GM23338 (cell line): ENCODE results near the gene SLC9A3.

Experiments used
- TF ChIP-seq, protein P1 (sequence below), 2 experiments: fragments of 200-600 bp in 1 of 2; sonication (generic) in 1 of 2; conservative IDR thresholded peaks; 2 replicates each; pipeline versions ENCODE4 v1.5.1 to v1.6.1; 2016 to 2017; ENCODE audit warnings: antibody characterized with exemption in 2 of 2, low read depth in 2 of 2, mild to moderate bottlenecking in 2 of 2, moderate library complexity in 1 of 2
- TF ChIP-seq, protein P2 (sequence below): IDR thresholded peaks from one replicate; pipeline ENCODE4 v1.6.1; 2018; ENCODE audit warnings: antibody characterized with exemption; ENCODE audit not compliant: unreplicated experiment

DNA sequence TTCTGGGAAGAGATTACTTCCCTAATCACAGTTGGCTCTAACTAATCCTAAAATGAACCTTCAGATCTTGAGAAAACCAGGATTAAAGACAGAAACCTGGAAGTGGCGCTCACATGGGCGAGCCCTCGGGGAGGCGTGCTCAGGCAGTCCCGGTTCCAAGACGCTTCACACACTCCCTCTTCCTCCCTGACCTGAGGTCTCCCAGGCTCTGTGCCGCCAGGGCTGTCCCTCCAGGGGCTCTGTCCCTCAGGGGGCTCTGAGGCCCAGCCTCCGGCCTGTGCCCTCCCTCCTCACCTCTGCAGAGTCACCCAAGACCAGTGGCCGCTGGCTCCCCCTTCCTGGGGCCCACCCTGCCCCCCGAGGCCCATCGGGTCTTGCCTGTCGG, 10.2 kb downstream of the SLC9A3 start:
- TF ChIP-seq, protein P1, sequence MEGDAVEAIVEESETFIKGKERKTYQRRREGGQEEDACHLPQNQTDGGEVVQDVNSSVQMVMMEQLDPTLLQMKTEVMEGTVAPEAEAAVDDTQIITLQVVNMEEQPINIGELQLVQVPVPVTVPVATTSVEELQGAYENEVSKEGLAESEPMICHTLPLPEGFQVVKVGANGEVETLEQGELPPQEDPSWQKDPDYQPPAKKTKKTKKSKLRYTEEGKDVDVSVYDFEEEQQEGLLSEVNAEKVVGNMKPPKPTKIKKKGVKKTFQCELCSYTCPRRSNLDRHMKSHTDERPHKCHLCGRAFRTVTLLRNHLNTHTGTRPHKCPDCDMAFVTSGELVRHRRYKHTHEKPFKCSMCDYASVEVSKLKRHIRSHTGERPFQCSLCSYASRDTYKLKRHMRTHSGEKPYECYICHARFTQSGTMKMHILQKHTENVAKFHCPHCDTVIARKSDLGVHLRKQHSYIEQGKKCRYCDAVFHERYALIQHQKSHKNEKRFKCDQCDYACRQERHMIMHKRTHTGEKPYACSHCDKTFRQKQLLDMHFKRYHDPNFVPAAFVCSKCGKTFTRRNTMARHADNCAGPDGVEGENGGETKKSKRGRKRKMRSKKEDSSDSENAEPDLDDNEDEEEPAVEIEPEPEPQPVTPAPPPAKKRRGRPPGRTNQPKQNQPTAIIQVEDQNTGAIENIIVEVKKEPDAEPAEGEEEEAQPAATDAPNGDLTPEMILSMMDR (conservative IDR thresholded peaks at IDR 0.05; ENCODE audit: low read depth in 2 of 2): no peak
- TF ChIP-seq, protein P2, sequence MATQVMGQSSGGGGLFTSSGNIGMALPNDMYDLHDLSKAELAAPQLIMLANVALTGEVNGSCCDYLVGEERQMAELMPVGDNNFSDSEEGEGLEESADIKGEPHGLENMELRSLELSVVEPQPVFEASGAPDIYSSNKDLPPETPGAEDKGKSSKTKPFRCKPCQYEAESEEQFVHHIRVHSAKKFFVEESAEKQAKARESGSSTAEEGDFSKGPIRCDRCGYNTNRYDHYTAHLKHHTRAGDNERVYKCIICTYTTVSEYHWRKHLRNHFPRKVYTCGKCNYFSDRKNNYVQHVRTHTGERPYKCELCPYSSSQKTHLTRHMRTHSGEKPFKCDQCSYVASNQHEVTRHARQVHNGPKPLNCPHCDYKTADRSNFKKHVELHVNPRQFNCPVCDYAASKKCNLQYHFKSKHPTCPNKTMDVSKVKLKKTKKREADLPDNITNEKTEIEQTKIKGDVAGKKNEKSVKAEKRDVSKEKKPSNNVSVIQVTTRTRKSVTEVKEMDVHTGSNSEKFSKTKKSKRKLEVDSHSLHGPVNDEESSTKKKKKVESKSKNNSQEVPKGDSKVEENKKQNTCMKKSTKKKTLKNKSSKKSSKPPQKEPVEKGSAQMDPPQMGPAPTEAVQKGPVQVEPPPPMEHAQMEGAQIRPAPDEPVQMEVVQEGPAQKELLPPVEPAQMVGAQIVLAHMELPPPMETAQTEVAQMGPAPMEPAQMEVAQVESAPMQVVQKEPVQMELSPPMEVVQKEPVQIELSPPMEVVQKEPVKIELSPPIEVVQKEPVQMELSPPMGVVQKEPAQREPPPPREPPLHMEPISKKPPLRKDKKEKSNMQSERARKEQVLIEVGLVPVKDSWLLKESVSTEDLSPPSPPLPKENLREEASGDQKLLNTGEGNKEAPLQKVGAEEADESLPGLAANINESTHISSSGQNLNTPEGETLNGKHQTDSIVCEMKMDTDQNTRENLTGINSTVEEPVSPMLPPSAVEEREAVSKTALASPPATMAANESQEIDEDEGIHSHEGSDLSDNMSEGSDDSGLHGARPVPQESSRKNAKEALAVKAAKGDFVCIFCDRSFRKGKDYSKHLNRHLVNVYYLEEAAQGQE: no peak
